Measurements from ENCODE around the gene FSTL5. TPM values are rescaled to one million over a fixed set of nuclear protein-coding genes. Genes with fewer than 3 reads are reported as not detected.

The FSTL5 gene
- total and polyA plus RNA-seq, 2 of the 13 experiments (the other 11 are each of a cell fraction or from before 2014, with no cell fraction given), result 0.03 to 0.07 TPM

- TF ChIP-seq, protein P1, sequence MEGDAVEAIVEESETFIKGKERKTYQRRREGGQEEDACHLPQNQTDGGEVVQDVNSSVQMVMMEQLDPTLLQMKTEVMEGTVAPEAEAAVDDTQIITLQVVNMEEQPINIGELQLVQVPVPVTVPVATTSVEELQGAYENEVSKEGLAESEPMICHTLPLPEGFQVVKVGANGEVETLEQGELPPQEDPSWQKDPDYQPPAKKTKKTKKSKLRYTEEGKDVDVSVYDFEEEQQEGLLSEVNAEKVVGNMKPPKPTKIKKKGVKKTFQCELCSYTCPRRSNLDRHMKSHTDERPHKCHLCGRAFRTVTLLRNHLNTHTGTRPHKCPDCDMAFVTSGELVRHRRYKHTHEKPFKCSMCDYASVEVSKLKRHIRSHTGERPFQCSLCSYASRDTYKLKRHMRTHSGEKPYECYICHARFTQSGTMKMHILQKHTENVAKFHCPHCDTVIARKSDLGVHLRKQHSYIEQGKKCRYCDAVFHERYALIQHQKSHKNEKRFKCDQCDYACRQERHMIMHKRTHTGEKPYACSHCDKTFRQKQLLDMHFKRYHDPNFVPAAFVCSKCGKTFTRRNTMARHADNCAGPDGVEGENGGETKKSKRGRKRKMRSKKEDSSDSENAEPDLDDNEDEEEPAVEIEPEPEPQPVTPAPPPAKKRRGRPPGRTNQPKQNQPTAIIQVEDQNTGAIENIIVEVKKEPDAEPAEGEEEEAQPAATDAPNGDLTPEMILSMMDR (CRISPR knock-in tag; IDR thresholded peaks at IDR 0.05), result no peak
- TF ChIP-seq ZBTB38 (CRISPR knock-in tag; IDR thresholded peaks at IDR 0.05) (no peak), ARNTL (CRISPR knock-in tag; IDR thresholded peaks at IDR 0.05) (no peak), ZMAT3 (CRISPR knock-in tag; conservative IDR thresholded peaks at IDR 0.05) (no peak), ZBTB7A (CRISPR knock-in tag; IDR thresholded peaks at IDR 0.05) (no peak), BRF2 (CRISPR knock-in tag; IDR thresholded peaks at IDR 0.05) (no peak), SMARCE1 (IDR thresholded peaks at IDR 0.05; ENCODE audit: borderline replicate concordance) (no peak), AGO2 (optimal IDR thresholded peaks at IDR 0.05; ENCODE audit: low read depth, low read length) (no peak), ZNF547 (CRISPR knock-in tag; IDR thresholded peaks at IDR 0.05) (no peak), SRF (IDR thresholded peaks at IDR 0.05; ENCODE audit: low read depth, low read length) (no peak), ETV6 (CRISPR knock-in tag; conservative IDR thresholded peaks at IDR 0.05) (no peak), RFXANK (CRISPR knock-in tag; IDR thresholded peaks at IDR 0.05) (no peak)
These were observed 720.9 kb downstream of the FSTL5 start (continued) for GRCh38 chr4:161442921-161443320.

DNA sequence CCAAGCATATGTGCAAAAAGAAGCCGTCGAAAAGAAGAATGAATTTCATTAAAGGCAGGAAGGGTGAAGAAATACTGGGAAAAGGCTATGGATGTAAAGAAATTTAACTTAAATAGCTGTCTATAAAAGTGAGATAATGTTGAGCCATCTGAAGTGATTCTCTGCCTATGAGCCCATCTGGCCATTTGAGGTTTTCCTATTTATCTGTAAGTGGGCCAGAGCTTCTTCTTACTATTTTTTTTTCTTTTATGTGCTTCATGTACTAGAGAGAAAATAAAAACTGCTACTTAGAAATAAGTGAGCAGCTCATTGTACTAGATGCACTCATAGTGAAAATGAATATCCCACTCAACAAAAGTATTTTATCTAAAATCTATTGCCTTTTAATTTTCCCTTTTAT lies 725.7 kb downstream of the FSTL5 start:
- intact Hi-C loops (cut with micrococcal nuclease; ENCODE audit: unreplicated experiment) (no loop called here), in situ Hi-C loops (cut with HindIII; ENCODE audit: extremely low pct_ligation_motif_present, low pct_unique_long_range_greater_than_20kb) (no loop called here)
- FAIRE-seq, result no peak
- 44% methylated on average over 2 of the region's 2 CpGs for WGBS (ENCODE audit: low lambda C conversion rate)
- no peak for ATAC-seq
- no peak for DNase-seq (ENCODE audit: low spot score)
- no peaks in the 10 kb centered on the region for H3K36me3 ChIP-seq (replicated peaks in 1 of 2; ENCODE audit: control insufficient read depth in 1 of 2, insufficient read depth in 2 of 2, low read length in 2 of 2)
- H2AFZ ChIP-seq (ENCODE audit: low read length), result no peak overlapping the region
- H3K9me3 ChIP-seq (ENCODE audit: low read length), result no peaks in the 10 kb centered on the region
- H3K27ac ChIP-seq (ENCODE audit: extremely low read length, insufficient read depth, low read length), result no peak overlapping the region
- POLR2A ChIA-PET, result no interaction called here
- H3K79me2 ChIP-seq (ENCODE audit: insufficient read depth, low read length), result no peaks in the 10 kb centered on the region
- H3K27me3 ChIP-seq (ENCODE audit: control insufficient read depth in 1 of 2, insufficient read depth in 2 of 2, low read length in 2 of 2), result no peaks in the 10 kb centered on the region
- BruUV-seq (replicated peaks), result no TSS peak
- H3K4me3 ChIP-seq (replicated peaks in 1 of 3; ENCODE audit: insufficient read depth in 1 of 3, low read depth in 2 of 3, low read length in 3 of 3), result no peak overlapping the region
- no peaks in the 10 kb centered on the region for H4K20me1 ChIP-seq (ENCODE audit: insufficient read depth, low read length)
- CTCF ChIA-PET (ENCODE audit: low intra/inter-chr PET ratio, low total read pairs), result no interaction called here
- no peak overlapping the region for H3K9ac ChIP-seq (ENCODE audit: insufficient read depth, low read depth, low read length)
- H3K4me2 ChIP-seq (ENCODE audit: low read depth, low read length), result no peak overlapping the region
- no peaks in the 10 kb centered on the region for H3K4me1 ChIP-seq (ENCODE audit: insufficient read depth, low read length)
- TF ChIP-seq PHF21A (CRISPR knock-in tag; IDR thresholded peaks at IDR 0.05) (no peak), ZNF773 (CRISPR knock-in tag; IDR thresholded peaks at IDR 0.05; ENCODE audit: borderline replicate concordance) (no peak), WIZ (CRISPR knock-in tag; IDR thresholded peaks at IDR 0.05) (no peak), ZNF333 (CRISPR knock-in tag; IDR thresholded peaks at IDR 0.05; ENCODE audit: borderline replicate concordance) (no peak), MBNL3 (CRISPR knock-in tag; conservative IDR thresholded peaks at IDR 0.05) (no peak), TRIM24 (CRISPR knock-in tag; IDR thresholded peaks at IDR 0.05) (no peak), E2F5 (CRISPR knock-in tag; conservative IDR thresholded peaks at IDR 0.05) (no peak), RXRA (CRISPR knock-in tag; IDR thresholded peaks at IDR 0.05) (no peak), SMAD1 (CRISPR knock-in tag; IDR thresholded peaks at IDR 0.05; ENCODE audit: borderline replicate concordance, low read depth) (no peak), ZKSCAN1 (IDR thresholded peaks at IDR 0.05; ENCODE audit: low read length) (no peak)
- TF ChIP-seq, protein P2, sequence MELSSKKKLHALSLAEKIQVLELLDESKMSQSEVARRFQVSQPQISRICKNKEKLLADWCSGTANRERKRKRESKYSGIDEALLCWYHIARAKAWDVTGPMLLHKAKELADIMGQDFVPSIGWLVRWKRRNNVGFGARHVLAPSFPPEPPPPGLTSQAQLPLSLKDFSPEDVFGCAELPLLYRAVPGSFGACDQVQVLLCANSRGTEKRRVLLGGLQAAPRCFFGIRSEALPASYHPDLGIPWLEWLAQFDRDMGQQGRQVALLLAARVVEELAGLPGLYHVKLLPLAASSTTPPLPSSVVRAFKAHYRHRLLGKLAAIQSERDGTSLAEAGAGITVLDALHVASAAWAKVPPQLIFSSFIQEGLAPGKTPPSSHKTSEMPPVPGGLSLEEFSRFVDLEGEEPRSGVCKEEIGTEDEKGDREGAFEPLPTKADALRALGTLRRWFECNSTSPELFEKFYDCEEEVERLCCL (CRISPR knock-in tag; IDR thresholded peaks at IDR 0.05; ENCODE audit: borderline replicate concordance), result no peak
